ENCODE measurements around the gene UNC13B. TPM values are rescaled to one million over a fixed set of nuclear protein-coding genes. Genes with fewer than 3 reads are reported as not detected.
"Not testable (repeated sequence)": the region's sequence is repeated elsewhere in the genome, so short reads cannot be mapped to it uniquely, and the experiment has no call there.

UNC13B gene
- total RNA-seq, 4 donors from 2014 or later = 20.6 to 30.5 (median 25.3) TPM

- DNase-seq (ENCODE audit: low spot score) (no peak), ATAC-seq (ENCODE audit: low FRiP score) (no peak)
- TF ChIP-seq, protein P1, sequence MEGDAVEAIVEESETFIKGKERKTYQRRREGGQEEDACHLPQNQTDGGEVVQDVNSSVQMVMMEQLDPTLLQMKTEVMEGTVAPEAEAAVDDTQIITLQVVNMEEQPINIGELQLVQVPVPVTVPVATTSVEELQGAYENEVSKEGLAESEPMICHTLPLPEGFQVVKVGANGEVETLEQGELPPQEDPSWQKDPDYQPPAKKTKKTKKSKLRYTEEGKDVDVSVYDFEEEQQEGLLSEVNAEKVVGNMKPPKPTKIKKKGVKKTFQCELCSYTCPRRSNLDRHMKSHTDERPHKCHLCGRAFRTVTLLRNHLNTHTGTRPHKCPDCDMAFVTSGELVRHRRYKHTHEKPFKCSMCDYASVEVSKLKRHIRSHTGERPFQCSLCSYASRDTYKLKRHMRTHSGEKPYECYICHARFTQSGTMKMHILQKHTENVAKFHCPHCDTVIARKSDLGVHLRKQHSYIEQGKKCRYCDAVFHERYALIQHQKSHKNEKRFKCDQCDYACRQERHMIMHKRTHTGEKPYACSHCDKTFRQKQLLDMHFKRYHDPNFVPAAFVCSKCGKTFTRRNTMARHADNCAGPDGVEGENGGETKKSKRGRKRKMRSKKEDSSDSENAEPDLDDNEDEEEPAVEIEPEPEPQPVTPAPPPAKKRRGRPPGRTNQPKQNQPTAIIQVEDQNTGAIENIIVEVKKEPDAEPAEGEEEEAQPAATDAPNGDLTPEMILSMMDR (IDR thresholded peaks at IDR 0.05) = no peak
These were observed 68.0 kb downstream of the UNC13B start for GRCh38 chr9:35229779-35230143.

- DNase-seq (ENCODE audit: low spot score) = no peak
- TF ChIP-seq, protein P1 (IDR thresholded peaks at IDR 0.05) = no peak
- no peak for ATAC-seq (ENCODE audit: low FRiP score)
These were observed 71.2 kb downstream of the UNC13B start for GRCh38 chr9:35232867-35233544.

GRCh38 chr9:35236692-35237091 is 74.9 kb downstream of the UNC13B start:
- DNase-seq (ENCODE audit: low spot score) = no peak
- no peak for ATAC-seq (ENCODE audit: low FRiP score)
- TF ChIP-seq, protein P1 (IDR thresholded peaks at IDR 0.05) = no peak

DNA sequence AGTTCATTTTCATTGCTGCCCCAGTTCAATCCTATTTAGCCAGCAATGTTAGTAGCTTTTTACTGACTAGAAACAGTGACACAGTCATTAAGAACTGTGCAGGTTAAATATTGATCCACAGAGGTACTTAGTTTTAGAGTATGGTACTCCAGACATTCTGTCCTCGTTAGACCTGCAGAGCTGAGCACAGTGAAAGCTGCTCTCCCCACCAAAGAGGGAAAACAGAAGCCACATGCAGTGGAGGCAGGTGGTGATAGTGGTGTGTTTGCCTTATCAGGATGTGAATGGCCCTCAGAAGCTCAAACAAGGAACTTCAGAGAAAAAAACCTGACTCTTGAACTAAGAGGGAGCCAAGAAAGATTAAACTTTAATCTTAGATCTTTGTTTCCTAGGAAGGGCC is 75.5 kb downstream of the UNC13B start:
- ATAC-seq (ENCODE audit: low FRiP score) (no peak), DNase-seq (ENCODE audit: low spot score) (no peak)
- TF ChIP-seq, protein P1 (IDR thresholded peaks at IDR 0.05) = no peak

DNA sequence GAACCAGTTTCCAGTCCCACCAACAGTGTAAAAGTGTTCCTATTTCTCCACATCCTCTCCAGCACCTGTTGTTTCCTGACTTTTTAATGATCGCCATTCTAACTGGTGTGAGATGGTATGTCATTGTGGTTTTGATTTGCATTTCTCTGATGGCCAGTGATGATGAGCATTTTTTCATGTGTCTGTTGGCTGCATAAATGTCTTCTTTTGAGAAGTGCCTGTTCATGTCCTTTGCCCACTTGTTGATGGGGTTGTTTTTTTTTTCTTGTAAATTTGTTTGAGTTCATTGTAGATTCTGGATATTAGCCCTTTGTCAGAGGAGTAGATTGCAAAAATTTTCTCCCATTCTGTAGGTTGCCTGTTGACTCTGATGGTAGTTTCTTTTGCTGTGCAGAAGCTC is 84.1 kb downstream of the UNC13B start:
- ATAC-seq (ENCODE audit: low FRiP score); DNase-seq (ENCODE audit: low spot score): not testable (repeated sequence)

GRCh38 chr9:35253075-35253474 is 91.3 kb downstream of the UNC13B start:
- TF ChIP-seq, protein P1 (IDR thresholded peaks at IDR 0.05) = no peak
- DNase-seq (ENCODE audit: low spot score) (no peak), ATAC-seq (ENCODE audit: low FRiP score) (no peak)

DNA sequence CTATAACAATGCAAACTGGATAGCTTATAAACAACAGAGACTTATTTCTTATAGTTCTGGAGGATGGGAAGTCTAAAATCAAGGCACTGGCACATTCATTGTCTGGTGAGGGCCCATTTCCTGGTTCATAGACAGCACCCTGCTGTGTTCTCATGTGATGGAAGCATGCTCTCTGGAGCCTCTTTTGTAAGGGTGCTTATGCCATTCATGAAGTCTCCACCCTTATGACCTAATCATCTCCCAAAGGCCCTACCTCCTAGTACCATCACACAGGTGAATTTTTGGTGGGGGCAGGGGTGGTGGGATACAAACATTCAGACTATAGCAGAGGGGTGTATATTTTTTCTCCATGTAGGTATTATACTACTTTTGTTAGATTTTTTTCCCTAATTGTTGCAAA is 92.4 kb downstream of the UNC13B start:
- ATAC-seq (ENCODE audit: low FRiP score) = no peak
- no peak for DNase-seq (ENCODE audit: low spot score)
- TF ChIP-seq, protein P1 (IDR thresholded peaks at IDR 0.05) = no peak

Data from omental fat pad (tissue), 4 donors.